Lower leg skin (tissue), 4 donors: ENCODE data around the gene EML5. TPM values are rescaled to one million over a fixed set of nuclear protein-coding genes. Genes with fewer than 3 reads are reported as not detected.

Experiments used
- DNase-seq, 2 donors: peaks; one replicate each; pipeline ENCODE4 v3.0.0-alpha.2; 2019; ENCODE audit warnings: low spot score in 2 of 2
- H3K4me3 ChIP-seq: fragments of 200-600 bp; sonication (generic); 2 replicates; pipeline ENCODE4 v1.5.1; 2017; ENCODE audit warnings: mild to moderate bottlenecking, low read depth; ENCODE audit not compliant: poor library complexity, severe bottlenecking
- POLR2A ChIP-seq, 2 donors: fragments of 450-650 bp; IDR thresholded peaks; one replicate each; pipeline ENCODE4 v1.6.1; 2016 to 2017; ENCODE audit warnings: antibody characterized with exemption in 2 of 2, mild to moderate bottlenecking in 1 of 2, moderate library complexity in 1 of 2
- WGBS, 2 donors: methylation state at CpG; one replicate each; pipeline ENCODE4 v1.1.5; 2018; 5-methylcytosine and 5-hydroxymethylcytosine counted together
- intact Hi-C: fragments of 100-400 bp; cut with DNase I; formaldehyde crosslinking; loops from one replicate; pipeline ENCODE4 v1.15.0; 2023; ENCODE audit warnings: low total_unique reads
- total RNA-seq, 4 donors: library from RNA; depleted of rRNA; stranded (reverse); fragments of >200 nt; gene quantifications; one replicate each; pipeline ENCODE4 v1.1.0, GENCODE V29; 2016
- TF ChIP-seq, protein P1 (sequence below), 3 donors: fragments of 450-650 bp; IDR thresholded peaks; one replicate each; pipeline ENCODE4 v1.5.1; 2016; ENCODE audit warnings: antibody characterized with exemption in 3 of 3, mild to moderate bottlenecking in 3 of 3, moderate library complexity in 2 of 3

EML5 gene
- total RNA-seq, 4 donors from 2014 or later = 0.17 to 0.62 (median 0.56) TPM

DNA sequence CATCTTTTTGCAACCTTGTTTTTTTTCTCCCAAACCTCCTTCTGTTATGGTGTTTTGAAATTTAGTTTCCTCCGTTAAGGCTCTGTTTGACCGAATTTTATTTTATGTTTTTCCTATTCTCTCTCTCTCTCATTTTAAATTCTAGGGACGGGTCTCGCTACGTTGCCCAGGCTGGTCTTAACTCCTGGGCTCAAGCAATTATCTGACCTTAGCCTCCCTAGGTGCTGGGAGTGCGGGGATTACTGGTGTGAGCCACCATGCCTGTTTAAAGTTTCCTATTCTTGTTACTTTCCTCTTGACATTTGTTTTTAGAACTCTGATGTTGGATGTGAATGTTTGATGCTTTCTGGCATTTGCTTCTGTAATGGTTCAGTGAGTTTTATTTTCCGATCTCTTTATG, 228.9 kb downstream of the EML5 start:
- 21 to 26% methylated on average over 7 of the region's 7 CpGs for WGBS, 2 donors
- H3K4me3 ChIP-seq = no peak overlapping the region
- intact Hi-C loops = no loop called here
- DNase-seq = no peak
- TF ChIP-seq, protein P1, sequence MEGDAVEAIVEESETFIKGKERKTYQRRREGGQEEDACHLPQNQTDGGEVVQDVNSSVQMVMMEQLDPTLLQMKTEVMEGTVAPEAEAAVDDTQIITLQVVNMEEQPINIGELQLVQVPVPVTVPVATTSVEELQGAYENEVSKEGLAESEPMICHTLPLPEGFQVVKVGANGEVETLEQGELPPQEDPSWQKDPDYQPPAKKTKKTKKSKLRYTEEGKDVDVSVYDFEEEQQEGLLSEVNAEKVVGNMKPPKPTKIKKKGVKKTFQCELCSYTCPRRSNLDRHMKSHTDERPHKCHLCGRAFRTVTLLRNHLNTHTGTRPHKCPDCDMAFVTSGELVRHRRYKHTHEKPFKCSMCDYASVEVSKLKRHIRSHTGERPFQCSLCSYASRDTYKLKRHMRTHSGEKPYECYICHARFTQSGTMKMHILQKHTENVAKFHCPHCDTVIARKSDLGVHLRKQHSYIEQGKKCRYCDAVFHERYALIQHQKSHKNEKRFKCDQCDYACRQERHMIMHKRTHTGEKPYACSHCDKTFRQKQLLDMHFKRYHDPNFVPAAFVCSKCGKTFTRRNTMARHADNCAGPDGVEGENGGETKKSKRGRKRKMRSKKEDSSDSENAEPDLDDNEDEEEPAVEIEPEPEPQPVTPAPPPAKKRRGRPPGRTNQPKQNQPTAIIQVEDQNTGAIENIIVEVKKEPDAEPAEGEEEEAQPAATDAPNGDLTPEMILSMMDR (IDR thresholded peaks at IDR 0.05) = no peak
- TF ChIP-seq POLR2A (IDR thresholded peaks at IDR 0.05) = no peak

GRCh38 chr14:88562831-88563686, 229.7 kb downstream of the EML5 start, which contains the start of gene ZC3H14:
ZC3H14 (plus strand) TSS chr14:88563037; CDS start chr14:88563134, 97 bp downstream.
- DNase-seq = peak; percentile 56 to 95
- TF ChIP-seq, protein P1 (IDR thresholded peaks at IDR 0.05) = no peak
- peak in 1 of 2 donors; percentile 52 for TF ChIP-seq POLR2A (IDR thresholded peaks at IDR 0.05)
- intact Hi-C loops = no loop called here
- 0 to 1% methylated on average over 83 of the region's 99 CpGs for WGBS, 2 donors
- H3K4me3 ChIP-seq = peak within 1 kb of the TSS; percentile 88

DNA sequence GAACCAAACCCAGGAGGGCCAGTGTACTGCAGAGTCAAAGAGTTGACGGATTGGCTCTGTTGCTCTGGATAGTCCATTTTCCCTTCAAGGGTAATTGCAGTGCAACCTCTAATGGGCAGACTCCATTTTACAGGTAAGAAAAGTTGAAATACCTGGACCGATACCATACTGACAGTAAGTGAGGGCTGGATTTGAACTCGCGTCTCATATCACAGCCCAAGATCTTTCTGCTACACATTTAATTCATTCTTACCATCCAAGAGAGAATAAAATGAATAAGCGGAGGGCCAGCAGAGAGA, 230.3 kb downstream of the EML5 start:
- DNase-seq = no peak
- TF ChIP-seq, protein P1 (IDR thresholded peaks at IDR 0.05) = no peak
- TF ChIP-seq POLR2A (IDR thresholded peaks at IDR 0.05) = no peak
- intact Hi-C loops = no loop called here
- peak overlapping the region; percentile 88 for H3K4me3 ChIP-seq
- 24 to 25% methylated on average over 5 of the region's 5 CpGs for WGBS, 2 donors

Other genes with a start within 250 kb of the EML5 start
- gene PTPN21, start 237.9 kb downstream of the EML5 start, total RNA-seq = 10 to 100 TPM; 39.5 to 76.9 (median 64.0) TPM
- 10 to 100 TPM; 45.2 to 54.5 (median 51.4) TPM for gene ZC3H14, start 229.9 kb downstream of the EML5 start, total RNA-seq
- gene TTC8, start 31.7 kb upstream of the EML5 start, total RNA-seq = 10 to 100 TPM; 11.6 to 18.6 (median 17.9) TPM